NCI-H146 (cell line): ENCODE measurements around the gene OR4D10.
"Not testable (repeated sequence)": the region's sequence is repeated elsewhere in the genome, so short reads cannot be mapped to it uniquely, and the experiment has no call there.

Experiments used
- DNase-seq: peaks from one replicate; lab custom pipeline; 2025; lab: John Stamatoyannopoulos, UW

OR4D10 gene

GRCh38 chr11:59473015-59473414 lies at the start of gene OR4D10:
Gene OR4D10, plus strand, starts transcription at chr11:59473315. Its CDS starts 4,115 bp downstream, at chr11:59477430.
- no peak for DNase-seq

GRCh38 chr11:59423835-59424234 lies 49.3 kb upstream of the OR4D10 start:
- DNase-seq, result no peak

- DNase-seq, result no peak
These were observed 48.0 kb upstream of the OR4D10 start for GRCh38 chr11:59425131-59425530.

DNA sequence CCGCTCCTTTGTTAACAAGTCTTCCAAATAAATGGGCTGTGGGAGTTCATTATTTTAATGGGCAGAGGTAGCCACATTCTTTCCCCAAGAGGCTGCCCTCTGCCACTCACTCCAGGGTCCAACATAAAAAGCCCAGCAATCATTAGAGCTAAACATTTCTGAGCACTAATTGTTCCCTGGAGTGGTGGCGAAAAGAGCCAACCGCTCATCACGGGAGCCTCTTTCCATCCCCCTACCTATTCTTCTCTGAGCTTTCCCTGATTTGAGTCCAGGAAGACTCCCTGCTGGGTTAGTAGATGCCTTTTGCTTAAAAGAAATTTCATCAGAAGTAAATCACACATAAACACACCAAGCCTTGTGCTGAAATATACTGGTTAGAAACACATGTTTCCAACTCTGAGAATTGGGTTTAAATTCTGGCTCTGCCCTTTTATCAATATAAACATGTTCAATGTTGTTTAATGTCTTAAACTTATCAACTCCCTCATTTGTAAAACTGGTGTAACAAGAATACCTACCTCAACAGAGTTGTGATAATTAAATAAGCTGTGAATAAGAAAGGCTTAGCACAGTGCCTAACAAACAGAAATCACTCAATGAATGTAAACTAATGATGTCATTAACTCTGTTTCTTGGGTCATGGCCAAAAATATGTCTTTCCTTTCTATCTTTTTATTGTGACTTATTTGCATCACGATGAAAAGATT lies 46.6 kb upstream of the OR4D10 start, which contains the start of gene OR5A2:
Gene OR5A2, minus strand, starts transcription at position 53 of the 707 bp plus-strand sequence. CDS start 3,460 bp downstream, outside the sequence.
- DNase-seq, result no peak

GRCh38 chr11:59427068-59427382 lies 46.1 kb upstream of the OR4D10 start:
- no peak for DNase-seq

DNA sequence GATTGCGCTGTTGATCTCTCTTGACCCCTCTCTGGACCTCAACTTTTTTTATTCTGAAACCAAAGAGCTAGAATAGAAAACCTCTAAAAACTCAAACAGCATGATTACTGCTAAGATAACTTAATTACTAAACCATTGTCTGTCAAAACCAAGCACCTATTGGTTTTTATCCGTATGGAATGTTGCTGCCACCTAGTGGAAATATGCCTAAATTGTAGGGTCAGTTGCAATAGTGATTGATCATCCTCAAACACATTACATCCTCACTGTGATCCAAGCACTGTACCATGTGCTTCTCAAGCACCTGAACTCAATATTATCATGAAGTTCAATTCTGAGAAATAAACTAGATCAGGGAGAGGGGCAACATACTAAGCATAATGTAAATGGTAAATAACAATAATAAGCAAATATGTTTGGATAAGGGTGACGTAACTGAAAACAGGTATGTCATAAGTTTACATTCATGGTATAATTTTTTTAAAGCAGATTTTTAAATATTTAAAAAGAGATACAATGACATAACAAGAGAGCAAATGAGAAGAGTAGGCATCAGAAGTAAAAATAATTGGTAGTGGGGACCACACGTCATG lies 43.1 kb upstream of the OR4D10 start:
- DNase-seq, result peak; percentile 51

GRCh38 chr11:59436169-59436568 lies 36.9 kb upstream of the OR4D10 start, which contains the start of gene OR5A1:
Gene OR5A1, plus strand, starts transcription at chr11:59436469. Its CDS starts 6,700 bp downstream, at chr11:59443169.
- no peak for DNase-seq

- DNase-seq, result no peak
These were observed 35.3 kb upstream of the OR4D10 start for GRCh38 chr11:59437770-59438169.

- DNase-seq, result not testable (repeated sequence)
These were observed 27.5 kb upstream of the OR4D10 start for GRCh38 chr11:59445624-59446023.

DNA sequence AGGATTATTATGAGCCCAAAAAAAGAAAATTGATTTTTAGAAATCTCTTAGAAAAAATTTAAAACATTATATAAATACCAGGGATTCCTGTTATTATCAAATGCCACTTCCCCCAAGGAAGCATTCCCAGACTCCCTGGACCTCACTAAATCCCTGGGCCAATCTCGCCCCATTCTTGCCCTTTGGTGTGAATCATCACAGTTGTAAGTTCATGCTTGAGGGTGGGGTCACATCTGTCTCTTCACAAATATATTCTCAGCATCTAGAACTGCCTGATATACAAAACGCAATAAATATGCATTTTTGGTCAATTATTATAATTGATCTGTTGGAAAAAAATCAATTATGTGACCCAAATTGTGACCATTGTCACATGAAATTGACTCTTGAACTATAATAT lies 24.6 kb upstream of the OR4D10 start:
- DNase-seq, result no peak

- no peak for DNase-seq
These were observed 16.5 kb upstream of the OR4D10 start, which contains the start of gene OR4D6 for GRCh38 chr11:59456661-59457060. Gene OR4D6, plus strand, starts transcription at chr11:59456961. Its CDS starts 0 bp downstream, at chr11:59456961.

DNA sequence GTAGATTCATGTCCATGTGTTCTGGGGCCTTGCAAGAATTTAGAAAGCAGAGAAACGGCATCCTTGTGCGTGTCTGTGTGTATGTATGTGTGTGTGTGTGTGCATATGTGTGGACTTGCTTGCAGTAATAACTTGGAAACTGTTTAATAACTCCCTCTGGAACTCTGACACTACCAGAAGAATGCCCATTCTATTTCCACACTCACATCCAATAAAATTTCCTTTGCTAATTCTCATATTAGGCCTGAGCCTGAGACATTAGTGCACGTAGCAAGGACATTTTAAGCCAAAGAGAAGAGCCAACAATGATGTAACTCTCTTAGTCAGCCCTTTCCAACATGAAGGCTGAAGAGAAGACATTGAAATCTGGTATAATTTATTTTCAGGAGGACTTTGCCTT lies 13.2 kb upstream of the OR4D10 start:
- DNase-seq, result no peak

DNA sequence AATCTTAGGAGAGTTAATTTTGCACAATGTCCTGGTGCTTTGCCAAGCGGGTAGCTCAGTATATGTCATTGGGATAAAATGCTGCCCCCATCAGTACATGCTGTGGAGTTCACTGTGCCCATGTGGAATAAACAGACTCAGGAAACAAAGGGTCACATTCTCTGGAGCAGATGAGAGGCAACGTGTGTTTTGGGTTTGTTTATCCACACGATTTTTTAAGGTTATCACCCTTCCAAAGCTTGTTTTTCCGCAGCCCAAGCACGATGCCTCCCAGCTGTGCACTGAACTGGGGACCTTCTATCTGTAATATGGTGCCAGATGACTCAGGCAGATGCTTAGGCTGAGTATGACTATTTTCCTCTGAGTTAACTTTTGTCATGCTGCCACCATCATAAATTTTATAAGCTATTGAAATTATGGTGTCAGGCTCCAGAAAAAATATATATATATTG lies 9.9 kb upstream of the OR4D10 start:
- no peak for DNase-seq

DNA sequence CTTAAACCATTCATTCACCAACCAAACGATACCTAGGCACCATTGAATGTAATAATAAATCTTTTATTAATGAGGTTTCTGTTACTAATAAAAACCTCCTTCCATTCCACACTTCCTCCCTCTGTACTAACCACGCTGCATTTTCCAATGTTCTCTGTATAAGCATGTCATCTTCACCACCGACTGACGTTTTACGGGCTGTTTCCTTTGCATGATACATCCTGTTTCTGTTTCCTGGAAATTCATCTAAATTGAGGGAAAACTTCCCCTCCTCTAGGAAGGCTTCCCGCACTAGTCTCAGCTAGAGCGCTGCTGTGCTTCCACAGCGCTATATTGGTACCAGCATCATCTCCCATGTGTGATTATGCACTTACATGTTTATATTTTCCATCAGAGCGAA lies 2.1 kb downstream of the OR4D10 start:
- no peak for DNase-seq

- DNase-seq, result no peak
These were observed 6.8 kb downstream of the OR4D10 start for GRCh38 chr11:59479906-59480305.

- no peak for DNase-seq
These were observed 7.2 kb downstream of the OR4D10 start for GRCh38 chr11:59480359-59480758.

DNA sequence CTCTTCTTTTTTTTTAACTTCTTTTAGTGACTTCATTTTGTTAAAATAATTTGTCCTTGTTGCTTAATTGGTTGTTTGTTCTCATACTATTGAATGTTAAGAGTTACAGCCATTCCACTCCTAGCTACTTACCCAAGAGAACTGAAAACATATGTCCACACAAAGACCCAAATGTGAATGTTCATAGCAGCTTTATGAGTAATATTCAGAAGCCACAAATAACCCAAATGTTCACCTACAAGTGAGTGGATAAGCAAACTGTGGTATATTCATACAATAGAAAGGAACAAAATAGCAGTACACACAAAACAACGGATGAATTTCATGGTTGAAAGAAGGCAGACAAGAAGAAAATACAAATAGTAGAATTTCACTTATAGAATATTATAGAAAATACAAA lies 28.8 kb downstream of the OR4D10 start:
- no peak for DNase-seq

GRCh38 chr11:59503276-59503675 lies 30.2 kb downstream of the OR4D10 start, which contains the start of gene OR4D11:
Gene OR4D11, plus strand, starts transcription at chr11:59503576. Its CDS starts 0 bp downstream, at chr11:59503576.
- no peak for DNase-seq

DNA sequence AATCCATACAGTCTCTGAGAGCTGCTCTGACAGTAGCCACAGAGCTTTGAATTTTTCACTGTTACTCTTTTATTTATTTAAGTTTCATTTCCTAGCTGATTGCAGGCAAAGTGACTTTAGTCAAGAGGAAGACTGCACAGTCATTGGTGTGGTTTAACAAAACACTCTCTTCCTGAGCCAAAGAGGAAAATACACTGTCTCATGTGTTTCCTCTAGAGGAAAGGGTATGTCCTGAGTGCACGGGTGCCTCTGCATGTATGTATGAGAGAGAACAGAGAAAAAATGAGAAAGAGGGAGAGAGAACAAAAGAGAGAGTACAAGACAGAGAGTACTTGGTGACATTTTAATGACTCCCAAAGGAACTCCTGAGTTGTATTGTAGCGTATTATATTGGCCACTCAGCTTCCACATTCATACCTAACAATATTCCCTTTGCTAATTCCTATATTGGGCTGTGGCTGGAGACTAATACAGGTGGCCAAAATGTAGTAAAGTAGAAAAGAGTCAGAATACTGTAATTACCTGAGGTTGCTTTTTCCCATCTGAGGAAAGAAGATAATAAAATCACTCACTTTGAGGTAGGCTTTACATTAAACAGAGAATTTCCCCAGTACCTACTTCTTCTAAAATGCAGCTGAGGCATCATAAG lies 38.0 kb downstream of the OR4D10 start, which contains the start of gene OR4D9:
Gene OR4D9, plus strand, starts transcription at position 599 of the 649 bp plus-strand sequence. CDS start 3,374 bp downstream, outside the sequence.
- DNase-seq, result no peak

DNA sequence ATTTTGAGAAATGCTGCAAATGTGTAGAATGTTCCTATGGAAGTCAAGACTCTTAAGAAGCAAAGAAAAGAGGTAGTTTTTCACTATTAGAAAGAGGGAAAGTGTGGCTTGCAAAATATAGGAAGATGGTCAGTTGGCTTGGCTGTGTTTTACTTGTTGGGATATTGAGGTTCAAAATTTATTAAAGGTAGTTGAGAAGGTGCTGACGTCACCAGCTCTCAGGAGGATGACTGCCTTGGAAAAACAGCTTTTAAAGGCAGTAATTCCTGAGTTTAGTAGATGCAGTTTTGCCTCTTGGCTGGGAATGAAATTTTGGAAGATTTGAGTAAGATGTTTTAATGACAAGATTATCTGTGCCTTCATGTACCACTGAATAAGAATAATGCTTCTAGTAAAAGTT lies 38.6 kb downstream of the OR4D10 start:
- no peak for DNase-seq

DNA sequence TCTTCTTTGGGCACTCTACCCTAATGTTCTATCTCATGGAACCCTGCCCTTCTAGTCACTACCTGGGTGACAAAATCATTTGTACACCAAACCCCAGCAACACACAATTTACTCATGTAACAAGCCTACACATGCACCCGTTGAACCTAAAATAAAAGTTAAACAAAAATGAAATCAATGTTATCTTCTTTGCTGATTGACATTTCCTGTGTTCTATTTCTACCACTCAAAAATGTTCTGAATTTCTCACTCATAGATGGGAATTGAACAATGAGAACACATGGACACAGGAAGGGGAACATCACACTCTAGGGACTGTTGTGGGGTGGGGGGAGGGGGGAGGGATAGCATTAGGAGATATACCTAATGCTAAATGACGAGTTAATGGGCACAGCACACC lies 47.0 kb downstream of the OR4D10 start:
- not testable (repeated sequence) for DNase-seq

DNA sequence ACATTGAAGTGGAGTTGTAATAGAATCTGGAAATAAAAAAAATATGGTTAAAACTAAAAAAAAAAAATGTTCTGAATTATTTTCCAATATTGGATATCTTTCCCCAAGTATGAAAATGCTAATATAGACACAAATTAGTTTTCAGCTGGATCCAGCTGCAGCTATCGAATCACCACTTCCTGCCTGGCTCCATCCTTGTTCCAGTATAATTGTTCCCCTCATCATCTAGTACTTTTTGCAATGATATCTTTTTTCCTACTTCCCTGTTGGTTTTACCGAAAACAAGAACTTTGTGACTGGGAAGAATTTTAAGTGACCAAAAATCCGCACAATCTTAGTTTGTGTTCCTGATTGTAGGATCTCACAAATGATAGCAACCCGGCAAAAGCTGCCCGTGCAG lies 47.6 kb downstream of the OR4D10 start:
- no peak for DNase-seq

GRCh38 chr11:59523541-59523940 lies 50.4 kb downstream of the OR4D10 start:
- DNase-seq, result no peak
